ENCODE data around the gene ZBP1. TPM values are rescaled to one million over a fixed set of nuclear protein-coding genes. Genes with fewer than 3 reads are reported as not detected.

The ZBP1 gene
- total RNA-seq, 2 donors from 2014 or later, result 0.70 to 1.6 TPM

DNA sequence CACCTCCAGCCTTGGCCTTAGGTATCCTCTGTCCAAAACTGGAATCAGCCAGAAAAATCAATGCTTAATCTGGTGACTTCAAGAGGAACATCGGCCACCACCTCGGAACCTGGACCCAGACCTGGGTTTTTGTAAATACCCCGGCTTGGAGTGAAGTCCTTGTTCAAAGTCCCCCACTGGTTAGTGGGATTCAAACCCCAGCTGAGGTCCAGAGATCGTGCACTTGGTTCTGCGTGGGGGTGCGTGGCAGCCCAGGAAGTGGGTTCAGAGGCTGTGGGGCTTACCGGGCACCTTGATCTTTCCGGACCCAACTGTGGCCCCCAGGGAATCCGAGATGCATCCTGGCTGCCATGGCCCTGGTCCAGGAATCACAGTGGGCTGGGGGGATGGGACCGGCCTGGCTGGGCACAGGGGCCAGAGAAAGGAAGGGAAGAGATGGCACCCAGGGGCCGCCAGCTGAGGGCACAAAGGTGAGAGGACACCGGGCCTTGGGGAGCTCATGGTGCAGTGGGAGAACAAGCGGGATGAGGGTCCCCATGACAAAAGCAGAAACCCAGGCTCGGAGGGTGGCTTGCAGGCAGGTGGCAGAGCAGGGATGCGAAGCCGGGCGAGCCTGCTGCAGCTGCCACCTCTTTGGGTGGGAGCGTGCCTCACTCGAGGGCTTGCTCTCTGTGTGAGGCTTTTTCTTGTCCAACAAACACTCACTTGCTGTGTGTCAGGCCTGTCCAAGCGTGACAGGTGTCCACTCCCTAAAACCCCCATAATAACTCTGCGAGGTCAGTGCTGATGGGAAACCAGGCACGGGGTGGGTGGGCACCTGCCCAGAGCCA lies 27.7 kb downstream of the ZBP1 start:
- Mint-ChIP-seq H3K36me3 (ENCODE audit: insufficient read depth in 2 of 2) (no peaks in the 10 kb centered on the region), H3K4me1 (ENCODE audit: low read depth) (peaks cover 7% of the 10 kb centered on the region), H3K4me3 (no peak overlapping the region), H3K27ac (no peak overlapping the region), H3K27me3 (ENCODE audit: low read depth) (peaks cover 8% of the 10 kb centered on the region), H3K9me3 (no peaks in the 10 kb centered on the region)
- no peak for ATAC-seq (replicated peaks in 1 of 2)
- DNase-seq, result no peak

DNA sequence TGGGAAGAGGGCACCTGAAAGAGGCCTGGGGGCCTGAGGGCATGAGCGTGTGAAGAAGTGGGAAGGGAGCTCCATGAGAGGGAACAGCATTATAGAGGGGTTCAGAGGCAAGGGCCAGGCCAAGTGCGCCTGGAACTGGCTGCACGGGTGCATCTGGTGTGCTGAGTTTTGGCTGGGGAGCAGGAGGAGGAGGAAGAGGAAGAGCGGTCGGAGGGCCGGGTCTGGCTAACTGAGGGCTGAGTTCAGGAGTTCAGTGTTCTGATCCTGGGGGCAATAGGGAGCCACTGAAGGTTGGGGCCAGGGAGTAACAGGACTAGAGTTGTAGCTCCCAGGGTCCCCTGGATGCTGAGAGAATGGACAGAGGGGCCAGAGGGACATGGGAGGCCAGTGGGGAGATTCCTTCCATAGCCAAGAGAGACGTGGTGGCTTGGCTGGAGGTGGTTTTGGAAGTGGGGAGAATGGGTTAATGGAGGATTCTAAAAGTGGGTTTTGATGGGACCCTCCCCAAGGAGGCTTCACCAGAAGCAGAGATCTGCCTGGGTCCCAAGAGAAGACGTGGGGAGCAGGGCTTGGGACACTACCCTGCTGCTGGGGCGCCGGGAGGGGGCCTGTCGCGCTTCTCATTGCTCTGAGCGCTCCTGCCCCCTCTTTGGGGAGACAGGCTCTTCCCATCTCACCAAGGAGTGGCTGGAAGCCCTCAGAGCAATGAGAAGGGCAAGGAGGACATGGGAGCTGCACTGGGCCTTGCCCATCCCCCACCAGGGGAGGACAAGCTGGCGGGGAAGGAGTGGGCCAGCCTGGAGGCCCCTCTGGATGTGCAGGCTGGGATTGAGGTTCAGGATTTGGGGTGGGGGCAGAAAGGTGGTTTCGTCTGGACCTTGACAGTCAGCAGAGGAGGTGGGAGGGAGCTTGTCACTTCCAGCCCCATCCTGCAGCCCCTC lies 28.7 kb downstream of the ZBP1 start:
- H3K36me3 Mint-ChIP-seq (ENCODE audit: insufficient read depth in 2 of 2), result no peaks in the 10 kb centered on the region
- no peaks in the 10 kb centered on the region for H3K9me3 Mint-ChIP-seq
- H3K4me1 Mint-ChIP-seq (ENCODE audit: low read depth), result peaks cover 7% of the 10 kb centered on the region
- ATAC-seq (replicated peaks in 1 of 2) (no peak), DNase-seq (no peak)
- peaks cover 7% of the 10 kb centered on the region for H3K27me3 Mint-ChIP-seq (ENCODE audit: low read depth)
- no peak overlapping the region for H3K4me3 Mint-ChIP-seq
- H3K27ac Mint-ChIP-seq, result no peak overlapping the region

DNA sequence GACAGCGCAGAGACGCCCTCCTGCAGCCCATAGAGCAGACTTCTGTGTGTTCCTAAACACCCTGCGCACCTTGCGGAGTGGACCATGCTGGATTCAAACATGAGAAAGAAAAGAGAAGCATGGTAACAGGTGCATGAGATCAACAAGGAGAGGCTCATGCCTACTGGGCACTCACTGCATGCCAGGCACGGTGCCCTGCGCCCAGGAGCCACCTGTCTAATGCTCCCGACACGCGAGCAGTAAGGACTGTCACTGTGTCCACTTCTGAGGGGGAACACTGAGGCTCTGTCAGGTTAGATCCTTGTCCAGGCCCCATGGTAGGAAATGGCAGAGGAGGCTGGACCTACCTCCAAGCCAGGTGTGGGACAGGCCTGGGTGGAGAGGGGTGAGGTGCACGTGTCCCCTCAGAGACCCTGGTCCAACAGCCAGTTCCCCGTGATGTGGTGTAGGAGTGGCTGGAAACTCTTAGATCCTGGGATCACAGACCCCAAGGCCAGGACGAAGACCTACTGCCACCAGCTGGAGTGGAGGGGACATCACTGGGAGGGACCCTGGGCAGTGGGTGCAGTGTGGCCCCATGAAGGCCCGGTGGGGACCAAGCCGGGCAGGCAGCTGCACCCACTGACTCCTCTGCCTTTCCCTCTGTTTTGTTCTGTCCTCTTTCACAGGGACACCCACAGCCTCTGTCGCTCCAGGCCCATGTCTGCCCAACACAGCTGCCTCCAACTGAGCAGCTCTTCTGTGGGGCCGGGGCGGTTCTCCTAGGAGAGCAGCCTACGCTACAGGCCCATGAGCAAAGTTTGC lies 29.5 kb downstream of the ZBP1 start:
- ATAC-seq (replicated peaks in 1 of 2) (no peak), DNase-seq (no peak)
- Mint-ChIP-seq H3K9me3 (no peaks in the 10 kb centered on the region), H3K27ac (no peak overlapping the region), H3K36me3 (ENCODE audit: insufficient read depth in 2 of 2) (no peaks in the 10 kb centered on the region), H3K4me1 (ENCODE audit: low read depth) (peaks cover 7% of the 10 kb centered on the region), H3K4me3 (no peak overlapping the region), H3K27me3 (ENCODE audit: low read depth) (peaks cover 10% of the 10 kb centered on the region)

DNA sequence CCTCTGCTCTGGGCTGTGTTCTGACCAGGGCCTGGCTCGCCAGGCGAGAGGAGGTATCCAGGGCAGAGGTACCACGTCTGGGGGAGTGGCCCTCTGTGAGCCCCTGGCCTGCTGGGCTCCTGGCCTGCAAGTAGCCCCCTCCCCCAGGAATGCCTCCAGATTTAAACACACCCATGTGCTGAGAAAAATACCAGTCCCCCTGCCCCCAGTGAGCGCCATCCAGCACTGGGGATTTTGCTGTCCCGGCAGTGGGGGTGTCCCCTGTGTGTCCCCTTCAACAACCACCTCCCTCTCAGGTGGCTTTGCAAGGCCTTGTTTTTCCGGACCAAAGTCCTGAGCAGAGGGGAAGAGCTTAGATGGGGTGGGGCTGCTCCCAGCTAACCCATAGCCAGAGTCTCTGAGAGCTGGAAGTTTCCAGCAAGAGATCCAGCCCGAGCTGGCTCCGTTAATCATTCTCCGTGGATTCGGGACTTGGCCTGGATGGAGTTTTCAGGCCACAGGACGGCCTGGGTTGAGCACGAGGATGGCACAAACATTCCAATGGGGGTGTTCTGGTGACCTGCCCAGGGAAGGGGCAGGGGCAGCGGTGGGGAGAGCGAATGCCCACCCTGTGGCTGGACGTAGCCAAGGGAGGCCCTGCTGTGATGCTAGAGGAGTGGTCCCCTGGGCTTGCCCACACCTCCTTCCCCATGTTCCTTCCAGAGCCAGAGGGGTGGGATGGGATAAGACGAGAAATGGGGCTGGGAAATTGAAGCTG lies 30.3 kb downstream of the ZBP1 start:
- ATAC-seq (replicated peaks in 1 of 2) (no peak), DNase-seq (no peak)
- Mint-ChIP-seq H3K9me3 (no peaks in the 10 kb centered on the region), H3K36me3 (ENCODE audit: insufficient read depth in 2 of 2) (no peaks in the 10 kb centered on the region), H3K27me3 (ENCODE audit: low read depth) (peaks cover 18% of the 10 kb centered on the region), H3K4me1 (ENCODE audit: low read depth) (peaks cover 7% of the 10 kb centered on the region), H3K27ac (no peak overlapping the region), H3K4me3 (no peak overlapping the region)

- no peak for ATAC-seq (replicated peaks in 1 of 2)
- Mint-ChIP-seq H3K4me1 (ENCODE audit: low read depth) (peaks cover 7% of the 10 kb centered on the region), H3K4me3 (no peak overlapping the region), H3K27ac (no peak overlapping the region), H3K36me3 (ENCODE audit: insufficient read depth in 2 of 2) (no peaks in the 10 kb centered on the region), H3K9me3 (no peaks in the 10 kb centered on the region), H3K27me3 (ENCODE audit: low read depth) (peaks cover 25% of the 10 kb centered on the region)
- DNase-seq, result no peak
Measured at GRCh38 chr20:57589123-57589727, 31.0 kb downstream of the ZBP1 start.

- H3K4me1 Mint-ChIP-seq (ENCODE audit: low read depth), result peaks cover 4% of the 10 kb centered on the region
Measured at GRCh38 chr20:57588596-57588995, 31.6 kb downstream of the ZBP1 start.

DNA sequence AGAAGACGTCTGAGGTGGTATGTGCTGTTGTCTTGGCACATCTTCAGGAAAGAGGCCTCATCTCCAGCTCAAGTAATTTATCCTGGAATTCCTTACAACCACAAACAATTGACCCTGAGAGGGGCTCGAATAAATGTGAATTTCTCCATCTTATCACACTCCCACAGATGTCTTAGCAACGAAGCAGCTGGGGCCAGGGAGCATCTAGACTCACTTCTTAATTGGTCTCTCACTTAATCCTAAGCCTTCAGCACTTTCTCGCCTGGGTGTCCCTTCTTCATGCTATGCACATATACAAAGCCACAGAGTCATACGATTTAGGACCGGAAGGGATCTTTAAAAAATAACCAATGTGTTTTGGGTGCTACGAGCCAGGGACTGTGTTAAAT lies 32.2 kb downstream of the ZBP1 start:
- no peak overlapping the region for H3K27ac Mint-ChIP-seq
- H3K4me1 Mint-ChIP-seq (ENCODE audit: low read depth), result no peaks in the 10 kb centered on the region
- ATAC-seq (replicated peaks in 1 of 2), result no peak
- no peaks in the 10 kb centered on the region for H3K36me3 Mint-ChIP-seq (ENCODE audit: insufficient read depth in 2 of 2)
- DNase-seq, result no peak
- H3K9me3 Mint-ChIP-seq, result no peaks in the 10 kb centered on the region
- H3K4me3 Mint-ChIP-seq, result no peak overlapping the region
- H3K27me3 Mint-ChIP-seq (ENCODE audit: low read depth), result peaks cover 26% of the 10 kb centered on the region

More at GRCh38 chr20:57588596-57588995, 31.6 kb downstream of the ZBP1 start:
- H3K36me3 Mint-ChIP-seq (ENCODE audit: insufficient read depth in 2 of 2), result no peaks in the 10 kb centered on the region
- ATAC-seq (replicated peaks in 1 of 2) (no peak), DNase-seq (no peak)
- no peak overlapping the region for H3K4me3 Mint-ChIP-seq
- no peaks in the 10 kb centered on the region for H3K9me3 Mint-ChIP-seq
- peaks cover 25% of the 10 kb centered on the region for H3K27me3 Mint-ChIP-seq (ENCODE audit: low read depth)
- no peak overlapping the region for H3K27ac Mint-ChIP-seq

GRCh38 chr20:57587278-57587988 lies 32.8 kb downstream of the ZBP1 start:
- Mint-ChIP-seq H3K4me1 (ENCODE audit: low read depth) (no peaks in the 10 kb centered on the region), H3K27ac (no peak overlapping the region)

GRCh38 chr20:57586943-57587277 lies 33.3 kb downstream of the ZBP1 start:
- no peak for DNase-seq
- Mint-ChIP-seq H3K4me3 (no peak overlapping the region), H3K9me3 (no peaks in the 10 kb centered on the region), H3K36me3 (ENCODE audit: insufficient read depth in 2 of 2) (no peaks in the 10 kb centered on the region), H3K4me1 (ENCODE audit: low read depth) (no peaks in the 10 kb centered on the region), H3K27me3 (ENCODE audit: low read depth) (peaks cover 36% of the 10 kb centered on the region), H3K27ac (no peak overlapping the region)
- no peak for ATAC-seq (replicated peaks in 1 of 2)

More at GRCh38 chr20:57587278-57587988, 32.8 kb downstream of the ZBP1 start:
- Mint-ChIP-seq H3K27me3 (ENCODE audit: low read depth) (peaks cover 31% of the 10 kb centered on the region), H3K36me3 (ENCODE audit: insufficient read depth in 2 of 2) (no peaks in the 10 kb centered on the region), H3K4me3 (no peak overlapping the region), H3K9me3 (no peaks in the 10 kb centered on the region)
- ATAC-seq (replicated peaks in 1 of 2) (no peak), DNase-seq (no peak)

- DNase-seq (no peak), ATAC-seq (replicated peaks in 1 of 2) (no peak)
- H3K27ac Mint-ChIP-seq, result no peak overlapping the region
- peaks cover 41% of the 10 kb centered on the region for H3K27me3 Mint-ChIP-seq (ENCODE audit: low read depth)
- no peak overlapping the region for H3K4me3 Mint-ChIP-seq
- H3K9me3 Mint-ChIP-seq, result no peaks in the 10 kb centered on the region
- no peaks in the 10 kb centered on the region for H3K4me1 Mint-ChIP-seq (ENCODE audit: low read depth)
- no peaks in the 10 kb centered on the region for H3K36me3 Mint-ChIP-seq (ENCODE audit: insufficient read depth in 2 of 2)
Measured at GRCh38 chr20:57586370-57586793, 33.8 kb downstream of the ZBP1 start.

DNA sequence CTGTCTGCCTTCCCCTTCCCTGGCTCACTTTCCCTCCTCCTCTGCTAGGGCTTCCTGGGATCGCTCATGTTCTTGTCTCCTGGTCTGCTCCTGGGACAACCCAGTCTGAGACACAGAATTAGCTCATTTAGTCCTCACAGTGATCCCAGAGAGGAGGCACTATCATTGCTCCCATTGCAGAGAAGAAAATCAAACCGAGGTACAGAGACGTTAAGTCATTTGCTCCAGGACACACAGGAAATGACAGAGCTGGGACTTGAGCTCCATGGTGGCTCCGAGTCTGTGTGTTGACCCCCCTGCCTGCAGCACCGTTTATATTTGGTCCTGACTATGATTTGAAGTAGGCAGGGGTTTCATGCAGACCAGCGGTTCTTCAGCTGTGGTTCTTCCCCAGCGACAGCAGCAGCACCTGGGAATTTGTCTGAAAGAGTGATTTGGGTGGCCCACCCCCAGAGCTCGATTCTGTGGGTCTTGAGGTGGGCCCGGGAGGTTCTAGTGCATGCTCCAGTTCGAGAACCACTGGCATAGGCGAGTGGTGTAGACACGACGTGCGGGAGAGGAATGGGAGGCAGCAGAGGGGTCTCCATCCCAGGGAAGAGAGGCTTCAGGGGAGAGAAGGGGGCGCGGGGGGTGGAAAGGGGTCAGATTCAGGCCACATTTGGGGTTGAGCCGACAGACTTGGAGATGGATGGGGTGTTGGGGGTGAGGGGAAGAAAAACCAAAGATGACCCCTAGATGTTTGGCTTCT lies 34.6 kb downstream of the ZBP1 start:
- no peak for DNase-seq
- H3K4me3 Mint-ChIP-seq, result no peak overlapping the region
- H3K36me3 Mint-ChIP-seq (ENCODE audit: insufficient read depth in 2 of 2), result no peaks in the 10 kb centered on the region
- peaks cover 49% of the 10 kb centered on the region for H3K27me3 Mint-ChIP-seq (ENCODE audit: low read depth)
- H3K9me3 Mint-ChIP-seq, result no peaks in the 10 kb centered on the region
- no peak for ATAC-seq (replicated peaks in 1 of 2)
- no peaks in the 10 kb centered on the region for H3K4me1 Mint-ChIP-seq (ENCODE audit: low read depth)
- H3K27ac Mint-ChIP-seq, result no peak overlapping the region

All from activated T-cell treated with anti-CD3 and anti-CD28 coated beads, Interleukin-2, amount 50 U/mL, for 72 hours (primary cell).